Esophagus muscularis mucosa (tissue), 4 donors: ENCODE measurements around the gene ALDH5A1. TPM values are rescaled to one million over a fixed set of nuclear protein-coding genes. Genes with fewer than 3 reads are reported as not detected.

Source experiments
- DNase-seq: peaks from one replicate; pipeline ENCODE4 v3.0.0-alpha.2; 2017; ENCODE audit errors: extremely low spot score
- H3K27ac ChIP-seq, 4 donors: fragments of 200-600 bp; sonication (generic); replicated peaks in 1 of 4; 1 replicate in 3 of 4; 2 replicates in 1 of 4; pipeline ENCODE4 v1.5.1; 2016 to 2019; ENCODE audit warnings: mild to moderate bottlenecking in 1 of 4
- H3K27me3 ChIP-seq, 4 donors: fragments of 200-600 bp; sonication (generic); one replicate each; pipeline versions ENCODE4 v1.5.1 to v1.6.0; 2016 to 2019
- H3K36me3 ChIP-seq, 4 donors: fragments of 200-600 bp; sonication (generic); one replicate each; pipeline ENCODE4 v1.5.1; 2016 to 2019
- H3K4me1 ChIP-seq, 4 donors: fragments of 200-600 bp; sonication (generic); one replicate each; pipeline ENCODE4 v1.5.1; 2016 to 2019
- H3K4me3 ChIP-seq, 4 donors: fragments of 200-600 bp; sonication (generic); 1 replicate in 2 of 4; 2 replicates in 2 of 4; pipeline ENCODE4 v1.5.1; 2016 to 2019; ENCODE audit warnings: mild to moderate bottlenecking in 4 of 4, moderate library complexity in 1 of 4
- H3K9me3 ChIP-seq, 4 donors: fragments of 200-600 bp; sonication (generic); 1 replicate in 3 of 4; 2 replicates in 1 of 4; pipeline ENCODE4 v1.5.1; 2016 to 2019
- CTCF ChIP-seq, 3 experiments: fragments of 200-600 bp in 2 of 3; fragments of 450-650 bp in 1 of 3; sonication (generic) in 2 of 3; IDR thresholded peaks; one replicate each; pipeline ENCODE4 v1.5.1; 2017 to 2019; ENCODE audit warnings: antibody characterized with exemption in 3 of 3, mild to moderate bottlenecking in 2 of 3, moderate library complexity in 1 of 3
- EP300 ChIP-seq: sonication (generic); formaldehyde crosslinking; IDR thresholded peaks from one replicate; pipeline ENCODE4 v1.6.1; 2017; ENCODE audit warnings: antibody characterized with exemption
- POLR2A ChIP-seq: fragments of 450-650 bp; IDR thresholded peaks from one replicate; pipeline ENCODE4 v1.6.1; 2017; ENCODE audit warnings: antibody characterized with exemption, moderate library complexity, mild to moderate bottlenecking, low read depth
- POLR2AphosphoS5 ChIP-seq, 2 donors: sonication (generic); formaldehyde crosslinking; IDR thresholded peaks; one replicate each; pipeline ENCODE4 v1.6.1; 2017; ENCODE audit warnings: antibody characterized with exemption in 2 of 2
- WGBS: methylation state at CpG from one replicate; pipeline ENCODE4 v1.1.5; 2018; 5-methylcytosine and 5-hydroxymethylcytosine counted together
- intact Hi-C: fragments of 100-400 bp; cut with DNase I; formaldehyde crosslinking; loops from one replicate; pipeline ENCODE4 v1.15.1; 2023
- total RNA-seq, 4 donors: library from RNA; depleted of rRNA; stranded (reverse); fragments of >200 nt; gene quantifications; one replicate each; pipeline versions ENCODE4 v1.1.0 to v1.2.1, GENCODE V29; 2016

ALDH5A1 gene
- total RNA-seq, 4 donors from 2014 or later = 2.5 to 3.5 (median 3.3) TPM

DNA sequence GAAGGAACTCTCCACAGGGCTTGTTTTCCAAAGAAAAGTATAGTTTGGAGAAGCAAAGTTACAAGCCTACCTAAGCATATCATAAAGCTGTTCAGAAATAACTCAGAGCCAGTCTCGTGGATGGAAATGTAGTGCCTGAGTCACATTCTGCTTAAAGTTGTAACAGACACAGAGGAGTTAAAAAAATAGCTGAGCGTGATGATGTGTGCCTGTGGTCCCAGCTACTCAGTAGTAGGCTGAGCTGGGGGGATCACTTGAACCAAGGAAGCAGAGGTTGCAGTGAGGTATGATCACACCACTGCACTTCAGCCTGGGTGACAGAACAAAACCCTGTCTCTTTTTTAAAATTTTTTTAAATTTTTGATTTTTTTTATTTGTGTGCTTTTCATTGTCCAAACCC, 6.6 kb downstream of the ALDH5A1 start:
- H3K27ac ChIP-seq = no peak overlapping the region
- no peak overlapping the region for H3K4me3 ChIP-seq
- H3K9me3 ChIP-seq = peaks cover 0 to 3% (median 0%) of the 10 kb centered on the region in 4 donors
- DNase-seq = no peak
- H3K4me1 ChIP-seq = peaks cover 0 to 2% (median under 1%) of the 10 kb centered on the region in 4 donors
- peaks cover 0 to 41% (median 29%) of the 10 kb centered on the region in 4 donors for H3K36me3 ChIP-seq
- H3K27me3 ChIP-seq = no peaks in the 10 kb centered on the region
- TF ChIP-seq CTCF (IDR thresholded peaks at IDR 0.05) = no peak
- no peak for TF ChIP-seq EP300
- TF ChIP-seq POLR2A = no peak
- no peak for TF ChIP-seq POLR2AphosphoS5 (IDR thresholded peaks at IDR 0.05)
- 78% methylated on average over 2 of the region's 2 CpGs for WGBS
- intact Hi-C loops = no loop called here

GRCh38 chr6:24501914-24502313, 7.1 kb downstream of the ALDH5A1 start:
- H3K27ac ChIP-seq = no peak overlapping the region
- H3K27me3 ChIP-seq = no peaks in the 10 kb centered on the region
- peaks cover 0 to 41% (median 30%) of the 10 kb centered on the region in 4 donors for H3K36me3 ChIP-seq
- no peak overlapping the region for H3K4me3 ChIP-seq
- H3K4me1 ChIP-seq = no peaks in the 10 kb centered on the region
- intact Hi-C loops = no loop called here
- TF ChIP-seq CTCF (IDR thresholded peaks at IDR 0.05) (no peak), POLR2A (no peak), EP300 (no peak)
- peaks cover 0 to 3% (median 0%) of the 10 kb centered on the region in 4 donors for H3K9me3 ChIP-seq
- DNase-seq = no peak

DNA sequence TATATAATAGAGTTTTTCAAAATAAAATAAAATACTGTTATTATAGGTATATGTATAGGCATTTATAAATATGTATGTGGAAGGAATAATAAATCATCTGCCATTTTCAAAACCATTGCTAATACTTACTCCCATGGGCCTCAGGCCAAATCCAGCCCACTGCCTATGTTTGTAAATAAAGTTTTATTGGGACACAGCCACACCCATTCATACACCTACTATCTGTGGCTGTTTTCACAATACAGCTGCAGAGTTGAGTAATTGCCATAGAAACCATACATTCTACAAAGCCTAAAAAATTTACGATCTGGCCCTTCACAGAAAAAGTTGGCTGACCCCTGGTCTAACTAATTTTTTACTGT, 9.5 kb downstream of the ALDH5A1 start:
- H3K4me3 ChIP-seq = no peak overlapping the region
- peak; percentile 19 for DNase-seq
- intact Hi-C loops = no loop called here
- TF ChIP-seq EP300 = no peak
- no peak for TF ChIP-seq CTCF (IDR thresholded peaks at IDR 0.05)
- TF ChIP-seq POLR2AphosphoS5 (IDR thresholded peaks at IDR 0.05) = no peak
- TF ChIP-seq POLR2A = no peak
- WGBS = 89% methylated on average over 1 of the region's 1 CpG
- no peaks in the 10 kb centered on the region for H3K4me1 ChIP-seq
- H3K9me3 ChIP-seq = no peaks in the 10 kb centered on the region
- peaks cover 0 to 47% (median 32%) of the 10 kb centered on the region in 4 donors for H3K36me3 ChIP-seq
- H3K27ac ChIP-seq = no peak overlapping the region
- H3K27me3 ChIP-seq = no peaks in the 10 kb centered on the region

GRCh38 chr6:24504649-24505586, 10.1 kb downstream of the ALDH5A1 start:
- H3K4me1 ChIP-seq = no peaks in the 10 kb centered on the region
- no peaks in the 10 kb centered on the region for H3K9me3 ChIP-seq
- H3K27me3 ChIP-seq = no peaks in the 10 kb centered on the region
- WGBS = 95% methylated on average over 10 of the region's 14 CpGs
- no peak for DNase-seq
- intact Hi-C loops = no loop called here
- peaks cover 0 to 47% (median 32%) of the 10 kb centered on the region in 4 donors for H3K36me3 ChIP-seq
- TF ChIP-seq POLR2AphosphoS5 (IDR thresholded peaks at IDR 0.05) = no peak
- TF ChIP-seq EP300 = no peak
- no peak for TF ChIP-seq POLR2A
- no peak for TF ChIP-seq CTCF (IDR thresholded peaks at IDR 0.05)
- H3K27ac ChIP-seq = no peak overlapping the region
- H3K4me3 ChIP-seq = no peak overlapping the region
